K562 (cell line): Measurements from ENCODE around the gene PTPRG.

ENCODE experiments used
- SIX5 ChIP-seq, 2 experiments: IDR thresholded peaks; 2 replicates each; pipeline ENCODE4 v1.6.1; 2011; ENCODE audit warnings: low read length in 2 of 2, borderline replicate concordance in 1 of 2, low read depth in 1 of 2, mild to moderate bottlenecking in 1 of 2, moderate library complexity in 1 of 2; ENCODE audit not compliant: insufficient read depth in 1 of 2
- SP1 ChIP-seq: sonication (generic); formaldehyde crosslinking; IDR thresholded peaks from 2 replicates; pipeline ENCODE4 v1.8.1; 2022; ENCODE audit warnings: mild to moderate bottlenecking, missing genetic modification reagents
- ZNF263 ChIP-seq: sonication (generic); formaldehyde crosslinking; IDR thresholded peaks from 2 replicates; pipeline ENCODE4 v1.8.0; 2022; ENCODE audit warnings: mild to moderate bottlenecking, missing genetic modification reagents, borderline replicate concordance

DNA sequence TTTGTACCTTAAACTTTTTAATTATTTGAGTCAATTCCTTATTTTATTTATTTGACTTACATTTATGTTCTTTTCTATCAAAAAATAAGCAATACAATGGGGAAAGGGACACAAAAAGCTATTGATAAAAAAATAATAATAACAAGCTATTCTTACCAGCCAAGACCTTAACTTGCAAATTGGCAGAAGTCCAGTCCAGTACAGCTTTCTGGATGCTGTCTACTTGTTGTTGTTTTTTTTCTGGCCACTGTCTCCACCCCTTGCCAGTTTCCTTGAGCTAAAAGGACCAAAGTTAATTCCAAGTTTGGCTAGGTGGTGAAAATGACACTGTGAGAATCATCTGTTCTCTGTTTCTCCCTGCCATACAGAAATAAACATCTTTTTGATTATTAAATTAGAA, 232.2 kb downstream of the PTPRG start:
- no peak for TF ChIP-seq SP1 (CRISPR knock-in tag)
- TF ChIP-seq ZNF263 (CRISPR knock-in tag) = no peak
- TF ChIP-seq SIX5 (IDR thresholded peaks at IDR 0.05; ENCODE audit: borderline replicate concordance in 1 of 2, insufficient read depth in 1 of 2, low read depth in 1 of 2, low read length in 2 of 2) = no peak
